HEK293 (cell line): Measurements from ENCODE around the gene GCNA.

Experiments used
- GLIS2 ChIP-seq: fragments of 450-650 bp; formaldehyde crosslinking; IDR thresholded peaks from 2 replicates; pipeline ENCODE4 v1.5.1; 2016; ENCODE audit warnings: missing biosample characterization, missing genetic modification characterization
- KLF8 ChIP-seq: fragments of 450-650 bp; formaldehyde crosslinking; IDR thresholded peaks from 2 replicates; pipeline ENCODE4 v1.5.1; 2016; ENCODE audit warnings: missing biosample characterization, missing genetic modification characterization
- MYNN ChIP-seq: fragments of 450-650 bp; formaldehyde crosslinking; IDR thresholded peaks from 2 replicates; pipeline ENCODE4 v1.5.1; 2016; ENCODE audit warnings: missing biosample characterization, missing genetic modification characterization, borderline replicate concordance
- TRIM28 ChIP-seq: IDR thresholded peaks from 2 replicates; pipeline ENCODE4 v1.6.1; 2011; ENCODE audit warnings: low read length, control low read depth, borderline replicate concordance
- WT1 ChIP-seq: fragments of 450-650 bp; formaldehyde crosslinking; IDR thresholded peaks from 2 replicates; pipeline ENCODE4 v1.5.1; 2016; ENCODE audit warnings: missing biosample characterization, missing genetic modification characterization
- ZEB2 ChIP-seq: fragments of 450-650 bp; formaldehyde crosslinking; IDR thresholded peaks from 2 replicates; pipeline ENCODE4 v1.5.1; 2016; ENCODE audit warnings: missing biosample characterization, missing genetic modification characterization
- ZNF184 ChIP-seq: fragments of 450-650 bp; IDR thresholded peaks from 2 replicates; pipeline ENCODE4 v1.5.1; 2018; ENCODE audit warnings: missing biosample characterization, mild to moderate bottlenecking, missing genetic modification characterization
- ZNF24 ChIP-seq: fragments of 450-650 bp; formaldehyde crosslinking; IDR thresholded peaks from 2 replicates; pipeline ENCODE4 v1.5.1; 2016; ENCODE audit warnings: missing biosample characterization, missing genetic modification characterization
- ZNF324 ChIP-seq: fragments of 450-650 bp; formaldehyde crosslinking; IDR thresholded peaks from 2 replicates; pipeline ENCODE4 v1.5.1; 2016; ENCODE audit warnings: missing biosample characterization, missing genetic modification characterization
- ZNF521 ChIP-seq: fragments of 450-650 bp; formaldehyde crosslinking; IDR thresholded peaks from 2 replicates; pipeline ENCODE4 v1.5.1; 2017; ENCODE audit warnings: missing biosample characterization, mild to moderate bottlenecking, missing genetic modification characterization
- ZNF549 ChIP-seq: fragments of 450-650 bp; IDR thresholded peaks from 2 replicates; pipeline ENCODE4 v1.5.1; 2018; ENCODE audit warnings: missing biosample characterization, missing genetic modification characterization, mild to moderate bottlenecking, inconsistent platforms, moderate library complexity
- TF ChIP-seq, protein P1 (sequence below): fragments of 450-650 bp; formaldehyde crosslinking; IDR thresholded peaks from 2 replicates; pipeline ENCODE4 v1.5.1; 2016; ENCODE audit warnings: missing biosample characterization, missing genetic modification characterization
- TF ChIP-seq, protein P2 (sequence below): fragments of 450-650 bp; formaldehyde crosslinking; IDR thresholded peaks from 2 replicates; pipeline ENCODE4 v1.5.1; 2016; ENCODE audit warnings: missing biosample characterization, missing genetic modification characterization

DNA sequence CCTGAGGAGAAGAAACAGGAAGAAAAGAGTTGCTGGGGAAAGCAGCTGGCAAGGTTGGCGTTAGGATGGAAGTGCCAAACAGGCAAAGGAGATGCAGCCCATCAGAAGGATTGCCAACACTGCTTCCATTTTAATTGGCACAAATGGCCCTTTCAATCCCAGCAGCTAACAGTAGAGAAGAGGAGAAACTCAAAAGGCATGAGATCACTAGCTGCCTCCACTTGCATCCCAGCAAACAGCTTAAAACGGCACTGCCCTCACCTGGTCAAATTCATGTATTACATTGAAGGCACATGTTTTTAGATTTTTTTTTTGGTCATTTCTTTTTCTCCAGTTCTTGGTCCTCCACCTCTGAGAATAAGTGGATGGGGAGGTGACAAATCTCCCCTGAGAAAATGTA, 74.2 kb downstream of the GCNA start:
- TF ChIP-seq, protein P1, sequence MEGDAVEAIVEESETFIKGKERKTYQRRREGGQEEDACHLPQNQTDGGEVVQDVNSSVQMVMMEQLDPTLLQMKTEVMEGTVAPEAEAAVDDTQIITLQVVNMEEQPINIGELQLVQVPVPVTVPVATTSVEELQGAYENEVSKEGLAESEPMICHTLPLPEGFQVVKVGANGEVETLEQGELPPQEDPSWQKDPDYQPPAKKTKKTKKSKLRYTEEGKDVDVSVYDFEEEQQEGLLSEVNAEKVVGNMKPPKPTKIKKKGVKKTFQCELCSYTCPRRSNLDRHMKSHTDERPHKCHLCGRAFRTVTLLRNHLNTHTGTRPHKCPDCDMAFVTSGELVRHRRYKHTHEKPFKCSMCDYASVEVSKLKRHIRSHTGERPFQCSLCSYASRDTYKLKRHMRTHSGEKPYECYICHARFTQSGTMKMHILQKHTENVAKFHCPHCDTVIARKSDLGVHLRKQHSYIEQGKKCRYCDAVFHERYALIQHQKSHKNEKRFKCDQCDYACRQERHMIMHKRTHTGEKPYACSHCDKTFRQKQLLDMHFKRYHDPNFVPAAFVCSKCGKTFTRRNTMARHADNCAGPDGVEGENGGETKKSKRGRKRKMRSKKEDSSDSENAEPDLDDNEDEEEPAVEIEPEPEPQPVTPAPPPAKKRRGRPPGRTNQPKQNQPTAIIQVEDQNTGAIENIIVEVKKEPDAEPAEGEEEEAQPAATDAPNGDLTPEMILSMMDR = peak; percentile 50; the same call in 1 of the 2 replicates
- TF ChIP-seq ZEB2 (tag by site-specific recombination) = no peak
- no peak for TF ChIP-seq MYNN (tag by site-specific recombination)
- peak; percentile 29; the same call in 1 of the 2 replicates for TF ChIP-seq TRIM28
- no peak for TF ChIP-seq ZNF324 (tag by site-specific recombination)
- no peak for TF ChIP-seq ZNF184 (tag by site-specific recombination)
- no peak for TF ChIP-seq KLF8
- TF ChIP-seq GLIS2 (tag by site-specific recombination) = no peak
- no peak for TF ChIP-seq ZNF24 (tag by site-specific recombination)
- TF ChIP-seq ZNF521 = no peak
- TF ChIP-seq ZNF549 (tag by site-specific recombination) = no peak
- TF ChIP-seq WT1 (tag by site-specific recombination) = no peak
- TF ChIP-seq, protein P2, sequence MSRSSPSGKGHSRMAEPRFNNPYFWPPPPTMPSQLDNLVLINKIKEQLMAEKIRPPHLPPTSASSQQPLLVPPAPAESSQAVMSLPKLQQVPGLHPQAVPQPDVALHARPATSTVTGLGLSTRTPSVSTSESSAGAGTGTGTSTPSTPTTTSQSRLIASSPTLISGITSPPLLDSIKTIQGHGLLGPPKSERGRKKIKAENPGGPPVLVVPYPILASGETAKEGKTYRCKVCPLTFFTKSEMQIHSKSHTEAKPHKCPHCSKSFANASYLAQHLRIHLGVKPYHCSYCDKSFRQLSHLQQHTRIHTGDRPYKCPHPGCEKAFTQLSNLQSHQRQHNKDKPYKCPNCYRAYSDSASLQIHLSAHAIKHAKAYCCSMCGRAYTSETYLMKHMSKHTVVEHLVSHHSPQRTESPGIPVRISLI (tag by site-specific recombination) = peak; percentile 76
